ENCODE results near the gene ZNF816.

Gene ZNF816

GRCh38 chr19:52962394-52963246 lies at the start of gene ZNF816:
ZNF816 (minus strand) TSS chr19:52962881; CDS start chr19:52956089, 6,792 bp downstream.
- H3K36me3 ChIP-seq (ENCODE audit: insufficient read depth, low read length): peaks cover 6% of the 10 kb centered on the region; the same call in 1 of the 2 replicates
- TF ChIP-seq POLR2AphosphoS5 (IDR thresholded peaks at IDR 0.05; ENCODE audit: borderline replicate concordance, low read depth, low read length) (peak; percentile 88), EZH2 (IDR thresholded peaks at IDR 0.05) (no peak)
- no peaks in the 10 kb centered on the region for H3K9me3 ChIP-seq (ENCODE audit: low read depth, low read length)
- H3K4me3 ChIP-seq: peak within 1 kb of the TSS; percentile 81
- H3K27ac ChIP-seq: no peak within 1 kb of the TSS
- DNase-seq (ENCODE audit: low read depth, low spot score): peak; percentile 18
- H3K9ac ChIP-seq (ENCODE audit: insufficient read length): peak within 1 kb of the TSS; percentile 72

- Histone ChIP-seq H3K9me3 (ENCODE audit: low read depth, low read length) (no peaks in the 10 kb centered on the region), H3K36me3 (ENCODE audit: insufficient read depth, low read length) (no peaks in the 10 kb centered on the region), H3K9ac (ENCODE audit: insufficient read length) (no peak overlapping the region), H3K27ac (no peak overlapping the region), H3K4me3 (no peak overlapping the region)
- DNase-seq (ENCODE audit: low read depth, low spot score): no peak
- TF ChIP-seq POLR2AphosphoS5 (IDR thresholded peaks at IDR 0.05; ENCODE audit: borderline replicate concordance, low read depth, low read length): no peak
- TF ChIP-seq FOXP2 (optimal IDR thresholded peaks at IDR 0.05; ENCODE audit: control extremely low read depth, extremely low read length, insufficient read depth): no peak
- no peak for TF ChIP-seq EZH2 (IDR thresholded peaks at IDR 0.05)
Observed at GRCh38 chr19:53012006-53012405, 49.3 kb upstream of the ZNF816 start.

DNA sequence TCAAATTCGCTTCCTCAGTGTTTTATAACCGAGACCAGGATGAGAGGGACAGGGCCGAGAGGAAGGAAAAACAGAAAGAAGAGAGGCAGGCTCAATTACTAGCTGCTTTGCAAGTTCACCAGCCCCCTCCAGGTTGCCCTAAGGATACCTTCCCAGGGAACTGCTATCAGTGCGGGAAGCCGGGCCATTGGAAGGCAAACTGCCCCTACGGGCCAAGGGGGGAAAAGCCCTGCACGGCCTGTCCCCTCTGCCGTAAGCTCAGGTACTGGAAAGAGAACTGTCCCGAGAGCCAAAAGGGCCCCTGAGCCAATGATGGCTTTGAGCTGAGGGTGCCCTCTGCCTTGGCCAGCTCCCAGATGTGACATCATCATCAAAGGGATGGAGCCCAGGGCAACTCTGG lies 47.8 kb upstream of the ZNF816 start:
- DNase-seq (ENCODE audit: low read depth, low spot score): no peak
- TF ChIP-seq FOXP2 (optimal IDR thresholded peaks at IDR 0.05; ENCODE audit: control extremely low read depth, extremely low read length, insufficient read depth) (no peak), EZH2 (IDR thresholded peaks at IDR 0.05) (no peak), POLR2AphosphoS5 (IDR thresholded peaks at IDR 0.05; ENCODE audit: borderline replicate concordance, low read depth, low read length) (no peak)
- Histone ChIP-seq H3K9ac (ENCODE audit: insufficient read length) (no peak overlapping the region), H3K9me3 (ENCODE audit: low read depth, low read length) (no peaks in the 10 kb centered on the region), H3K27ac (no peak overlapping the region), H3K36me3 (ENCODE audit: insufficient read depth, low read length) (no peaks in the 10 kb centered on the region), H3K4me3 (no peak overlapping the region)

DNA sequence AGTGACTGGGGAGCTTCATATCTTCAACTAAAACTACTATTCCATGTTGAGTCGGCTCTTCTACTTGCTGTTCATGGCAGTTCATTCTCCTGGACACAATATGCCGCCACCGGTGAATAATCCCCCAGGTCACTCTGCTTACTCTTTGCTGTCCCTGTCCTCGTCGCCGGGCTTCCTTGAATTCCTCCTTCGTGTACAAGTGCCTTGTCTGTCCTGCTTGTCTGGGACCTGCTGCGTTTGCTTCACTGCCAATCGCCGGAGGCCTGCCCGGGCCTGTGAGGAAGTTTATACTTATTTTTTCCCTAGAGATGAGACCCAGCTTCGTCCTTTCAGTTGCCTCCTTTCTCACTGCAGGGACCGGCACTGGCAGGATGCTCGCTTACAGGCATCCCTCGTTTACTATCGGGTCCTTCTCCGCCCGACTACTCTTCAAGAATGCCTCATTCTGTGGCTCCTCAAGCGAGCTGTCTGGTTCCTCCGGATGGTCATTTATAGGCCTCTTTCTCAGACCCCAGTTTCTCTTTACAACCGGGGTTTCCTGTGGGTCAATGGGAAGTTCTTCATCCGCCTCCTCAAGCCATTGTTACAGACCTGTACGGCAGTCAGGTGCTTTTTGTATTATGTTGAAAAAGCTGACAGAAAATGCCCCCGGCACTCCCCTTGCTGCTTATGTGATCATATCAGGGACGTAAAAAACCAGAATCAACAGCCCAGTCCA lies 45.5 kb upstream of the ZNF816 start:
- no peak overlapping the region for H3K4me3 ChIP-seq
- no peaks in the 10 kb centered on the region for H3K9me3 ChIP-seq (ENCODE audit: low read depth, low read length)
- no peak overlapping the region for H3K9ac ChIP-seq (ENCODE audit: insufficient read length)

DNA sequence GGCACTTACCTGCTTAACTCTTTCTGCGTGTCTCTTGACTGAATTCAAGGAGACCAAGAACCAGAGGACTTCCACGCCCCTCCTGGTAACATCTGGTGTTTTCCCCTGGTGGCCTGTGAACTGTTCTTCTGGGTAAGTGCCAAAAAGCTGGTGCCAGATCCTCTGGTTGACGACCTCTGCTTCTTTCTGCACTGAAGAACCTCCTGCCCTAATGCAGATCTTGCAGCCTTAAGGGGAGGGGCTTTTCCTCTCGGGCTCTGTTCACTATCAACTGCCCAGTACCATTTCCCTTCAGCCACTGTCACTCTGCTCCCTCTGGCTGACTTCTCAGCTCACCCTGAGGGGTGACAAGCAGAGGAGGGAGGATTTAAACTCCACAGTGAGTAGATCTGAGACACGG lies 44.9 kb upstream of the ZNF816 start:
- H3K36me3 ChIP-seq (ENCODE audit: insufficient read depth, low read length): no peaks in the 10 kb centered on the region
- TF ChIP-seq POLR2AphosphoS5 (IDR thresholded peaks at IDR 0.05; ENCODE audit: borderline replicate concordance, low read depth, low read length): no peak
- TF ChIP-seq EZH2 (IDR thresholded peaks at IDR 0.05): no peak
- no peak for TF ChIP-seq FOXP2 (optimal IDR thresholded peaks at IDR 0.05; ENCODE audit: control extremely low read depth, extremely low read length, insufficient read depth)
- H3K9ac ChIP-seq (ENCODE audit: insufficient read length): no peak overlapping the region
- H3K9me3 ChIP-seq (ENCODE audit: low read depth, low read length): no peaks in the 10 kb centered on the region
- no peak overlapping the region for H3K4me3 ChIP-seq
- H3K27ac ChIP-seq: no peak overlapping the region
- no peak for DNase-seq (ENCODE audit: low read depth, low spot score)

More for the DNA sequence above, 45.5 kb upstream of the ZNF816 start:
- no peak for TF ChIP-seq FOXP2 (optimal IDR thresholded peaks at IDR 0.05; ENCODE audit: control extremely low read depth, extremely low read length, insufficient read depth)
- TF ChIP-seq POLR2AphosphoS5 (IDR thresholded peaks at IDR 0.05; ENCODE audit: borderline replicate concordance, low read depth, low read length): no peak
- no peak for TF ChIP-seq EZH2 (IDR thresholded peaks at IDR 0.05)
- H3K27ac ChIP-seq: no peak overlapping the region
- H3K36me3 ChIP-seq (ENCODE audit: insufficient read depth, low read length): no peaks in the 10 kb centered on the region
- DNase-seq (ENCODE audit: low read depth, low spot score): no peak

GRCh38 chr19:53007200-53007599 lies 44.5 kb upstream of the ZNF816 start:
- DNase-seq (ENCODE audit: low read depth, low spot score): no peak
- H3K9ac ChIP-seq (ENCODE audit: insufficient read length): no peak overlapping the region
- H3K27ac ChIP-seq: no peak overlapping the region
- TF ChIP-seq EZH2 (IDR thresholded peaks at IDR 0.05): no peak
- no peaks in the 10 kb centered on the region for H3K36me3 ChIP-seq (ENCODE audit: insufficient read depth, low read length)
- H3K4me3 ChIP-seq: no peak overlapping the region
- no peaks in the 10 kb centered on the region for H3K9me3 ChIP-seq (ENCODE audit: low read depth, low read length)

GRCh38 chr19:53004242-53004641 lies 41.6 kb upstream of the ZNF816 start:
- no peak for DNase-seq (ENCODE audit: low read depth, low spot score)
- no peak overlapping the region for H3K9ac ChIP-seq (ENCODE audit: insufficient read length)
- TF ChIP-seq EZH2 (IDR thresholded peaks at IDR 0.05) (no peak), POLR2AphosphoS5 (IDR thresholded peaks at IDR 0.05; ENCODE audit: borderline replicate concordance, low read depth, low read length) (no peak), FOXP2 (optimal IDR thresholded peaks at IDR 0.05; ENCODE audit: control extremely low read depth, extremely low read length, insufficient read depth) (no peak)
- no peak overlapping the region for H3K4me3 ChIP-seq
- H3K27ac ChIP-seq: no peak overlapping the region
- no peaks in the 10 kb centered on the region for H3K9me3 ChIP-seq (ENCODE audit: low read depth, low read length)
- no peaks in the 10 kb centered on the region for H3K36me3 ChIP-seq (ENCODE audit: insufficient read depth, low read length)

GRCh38 chr19:53002479-53002878 lies 39.8 kb upstream of the ZNF816 start:
- Histone ChIP-seq H3K27ac (no peak overlapping the region), H3K4me3 (no peak overlapping the region), H3K9ac (ENCODE audit: insufficient read length) (no peak overlapping the region), H3K9me3 (ENCODE audit: low read depth, low read length) (no peaks in the 10 kb centered on the region), H3K36me3 (ENCODE audit: insufficient read depth, low read length) (no peaks in the 10 kb centered on the region)
- no peak for DNase-seq (ENCODE audit: low read depth, low spot score)
- TF ChIP-seq FOXP2 (optimal IDR thresholded peaks at IDR 0.05; ENCODE audit: control extremely low read depth, extremely low read length, insufficient read depth) (no peak), EZH2 (IDR thresholded peaks at IDR 0.05) (no peak), POLR2AphosphoS5 (IDR thresholded peaks at IDR 0.05; ENCODE audit: borderline replicate concordance, low read depth, low read length) (no peak)
